Astrocyte of the cerebellum (primary cell): Measurements from ENCODE around the gene SLC7A11.

Experiments
- DNase-seq: peaks from one replicate; pipeline ENCODE4 v3.0.0-alpha.2; 2011; ENCODE audit warnings: low read depth
- H3K4me3 ChIP-seq: 2 replicates; pipeline ENCODE4 v1.5.1; 2011; ENCODE audit warnings: mild to moderate bottlenecking, low read depth, low read length, moderate library complexity
- CTCF ChIP-seq: IDR thresholded peaks from 2 replicates; pipeline ENCODE4 v1.5.1; 2012; ENCODE audit warnings: low read length, low read depth, moderate library complexity, mild to moderate bottlenecking; ENCODE audit errors: missing control alignments
- in situ Hi-C: cut with HindIII; loops from 2 replicates; pipeline ENCODE4 v1.10.0; 2017; ENCODE audit warnings: low sequenced_read_pairs

The SLC7A11 gene

GRCh38 chr4:138209094-138209493 lies 33.1 kb downstream of the SLC7A11 start:
- in situ Hi-C loops: no loop called here
- TF ChIP-seq CTCF: no peak
- no peak for DNase-seq

GRCh38 chr4:138205531-138206233 lies 36.5 kb downstream of the SLC7A11 start:
- in situ Hi-C loops: no loop called here
- H3K4me3 ChIP-seq: no peak overlapping the region
- no peak for TF ChIP-seq CTCF
- no peak for DNase-seq

More at GRCh38 chr4:138209094-138209493, 33.1 kb downstream of the SLC7A11 start:
- H3K4me3 ChIP-seq: no peak overlapping the region

GRCh38 chr4:138204507-138204906 lies 37.6 kb downstream of the SLC7A11 start:
- H3K4me3 ChIP-seq: no peak overlapping the region
- DNase-seq: no peak
- in situ Hi-C loops: no loop called here
- no peak for TF ChIP-seq CTCF

GRCh38 chr4:138202686-138203085 lies 39.5 kb downstream of the SLC7A11 start:
- in situ Hi-C loops: no loop called here
- TF ChIP-seq CTCF: no peak
- no peak overlapping the region for H3K4me3 ChIP-seq
- no peak for DNase-seq

- DNase-seq: no peak
- no peak overlapping the region for H3K4me3 ChIP-seq
- in situ Hi-C loops: no loop called here
- no peak for TF ChIP-seq CTCF
Measured at GRCh38 chr4:138200236-138200590, 41.9 kb downstream of the SLC7A11 start.

GRCh38 chr4:138199568-138200235 lies 42.4 kb downstream of the SLC7A11 start:
- no peak for DNase-seq
- no peak overlapping the region for H3K4me3 ChIP-seq
- TF ChIP-seq CTCF: no peak
- in situ Hi-C loops: no loop called here
